ENCODE data around the gene LRFN4. TPM values are rescaled to one million over a fixed set of nuclear protein-coding genes. Genes with fewer than 3 reads are reported as not detected.

Gene LRFN4
- total and polyA plus RNA-seq, 2 of the 13 experiments (the other 11 are each of a cell fraction or from before 2014, with no cell fraction given): 1.3 to 6.8 TPM

GRCh38 chr11:66871521-66871901 lies 14.6 kb downstream of the LRFN4 start:
- peaks cover 9% of the 10 kb centered on the region for H3K79me2 ChIP-seq (ENCODE audit: insufficient read depth, low read length)
- no peak overlapping the region for H3K27ac ChIP-seq (ENCODE audit: extremely low read length, insufficient read depth, low read length)
- peaks cover 12% of the 10 kb centered on the region for H4K20me1 ChIP-seq (ENCODE audit: insufficient read depth, low read length)
- H3K4me3 ChIP-seq (replicated peaks in 1 of 3; ENCODE audit: insufficient read depth in 1 of 3, low read depth in 2 of 3, low read length in 3 of 3): no peak overlapping the region
- H3K4me2 ChIP-seq (ENCODE audit: low read depth, low read length): no peak overlapping the region
- intact Hi-C loops (cut with micrococcal nuclease; ENCODE audit: unreplicated experiment): no loop called here
- TF ChIP-seq ZNF879 (CRISPR knock-in tag; IDR thresholded peaks at IDR 0.05) (no peak), CHD4 (IDR thresholded peaks at IDR 0.05; ENCODE audit: borderline replicate concordance, low read length) (no peak), ZBTB1 (CRISPR knock-in tag; IDR thresholded peaks at IDR 0.05; ENCODE audit: borderline replicate concordance) (no peak), KAT2B (IDR thresholded peaks at IDR 0.05; ENCODE audit: borderline replicate concordance, low read depth, low read length) (no peak), MED1 (CRISPR knock-in tag; IDR thresholded peaks at IDR 0.05) (no peak), GTF3A (CRISPR knock-in tag; conservative IDR thresholded peaks at IDR 0.05) (no peak), ZNF781 (CRISPR knock-in tag; IDR thresholded peaks at IDR 0.05; ENCODE audit: borderline replicate concordance, not compliant biosample characterization) (no peak), RBFOX2 (IDR thresholded peaks at IDR 0.05; ENCODE audit: low read depth, low read length) (no peak), PAF1 (CRISPR knock-in tag; IDR thresholded peaks at IDR 0.05) (no peak), RARA (CRISPR knock-in tag; IDR thresholded peaks at IDR 0.05) (no peak), ZSCAN9 (CRISPR knock-in tag; IDR thresholded peaks at IDR 0.05; ENCODE audit: borderline replicate concordance) (no peak), HOXA7 (CRISPR knock-in tag; IDR thresholded peaks at IDR 0.05) (no peak), ISL2 (CRISPR knock-in tag; IDR thresholded peaks at IDR 0.05) (no peak), MBD4 (IDR thresholded peaks at IDR 0.05; ENCODE audit: borderline replicate concordance, low read length) (no peak), ZNF605 (CRISPR knock-in tag; IDR thresholded peaks at IDR 0.05) (no peak), CAMTA2 (CRISPR knock-in tag; IDR thresholded peaks at IDR 0.05; ENCODE audit: borderline replicate concordance) (no peak), SIX4 (CRISPR knock-in tag; IDR thresholded peaks at IDR 0.05) (no peak)
- TF ChIP-seq, protein P1, sequence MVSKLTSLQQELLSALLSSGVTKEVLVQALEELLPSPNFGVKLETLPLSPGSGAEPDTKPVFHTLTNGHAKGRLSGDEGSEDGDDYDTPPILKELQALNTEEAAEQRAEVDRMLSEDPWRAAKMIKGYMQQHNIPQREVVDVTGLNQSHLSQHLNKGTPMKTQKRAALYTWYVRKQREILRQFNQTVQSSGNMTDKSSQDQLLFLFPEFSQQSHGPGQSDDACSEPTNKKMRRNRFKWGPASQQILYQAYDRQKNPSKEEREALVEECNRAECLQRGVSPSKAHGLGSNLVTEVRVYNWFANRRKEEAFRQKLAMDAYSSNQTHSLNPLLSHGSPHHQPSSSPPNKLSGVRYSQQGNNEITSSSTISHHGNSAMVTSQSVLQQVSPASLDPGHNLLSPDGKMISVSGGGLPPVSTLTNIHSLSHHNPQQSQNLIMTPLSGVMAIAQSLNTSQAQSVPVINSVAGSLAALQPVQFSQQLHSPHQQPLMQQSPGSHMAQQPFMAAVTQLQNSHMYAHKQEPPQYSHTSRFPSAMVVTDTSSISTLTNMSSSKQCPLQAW (CRISPR knock-in tag; IDR thresholded peaks at IDR 0.05): no peak
- in situ Hi-C loops (cut with HindIII; ENCODE audit: extremely low pct_ligation_motif_present, low pct_unique_long_range_greater_than_20kb): no loop called here
- no TSS peak for BruUV-seq (replicated peaks)
- peaks cover 18% of the 10 kb centered on the region for H3K4me1 ChIP-seq (ENCODE audit: insufficient read depth, low read length)
- ChIA-PET POLR2A (no interaction called here), CTCF (ENCODE audit: low intra/inter-chr PET ratio, low total read pairs) (no interaction called here)
- H3K9ac ChIP-seq (ENCODE audit: insufficient read depth, low read depth, low read length): no peak overlapping the region
- H2AFZ ChIP-seq (ENCODE audit: low read length): no peak overlapping the region
- WGBS (ENCODE audit: low lambda C conversion rate): 96% methylated on average over 17 of the region's 18 CpGs
- DNase-seq (ENCODE audit: low spot score): no peak
- H3K27me3 ChIP-seq (ENCODE audit: control insufficient read depth in 1 of 2, insufficient read depth in 2 of 2, low read length in 2 of 2): no peaks in the 10 kb centered on the region
- no peak for ATAC-seq
- peaks cover 21 to 51% of the 10 kb centered on the region in 2 experiments; a peak in 4 of 5 replicates for H3K36me3 ChIP-seq (replicated peaks in 1 of 2; ENCODE audit: control insufficient read depth in 1 of 2, insufficient read depth in 2 of 2, low read length in 2 of 2)
- FAIRE-seq: no peak
- no peaks in the 10 kb centered on the region for H3K9me3 ChIP-seq (ENCODE audit: low read length)
